A549 (cell line): ENCODE results near the gene PCDH15. TPM values are rescaled to one million over a fixed set of nuclear protein-coding genes. Genes with fewer than 3 reads are reported as not detected.

Experiments
- ATAC-seq, 2 experiments: fragments of 200-7000 bp in 1 of 2; fragments of >200 bp in 1 of 2; cut with Nextera tagmentation in 1 of 2; cut with Tn5 transposase in 1 of 2; 3 replicates each; pipeline versions ENCODE4 v1.8.0 to v1.9.1; 2018 to 2020; ENCODE audit warnings: mild to moderate bottlenecking in 1 of 2, moderate library complexity in 1 of 2
- CTCF ChIA-PET: fragments of 300-600 bp; sonication (Branson Sonifier 250); formaldehyde crosslinking; extraction: SDS; loops from one replicate; lab custom pipeline; 2021; ENCODE audit warnings: antibody characterized with exemption, inconsistent platforms; lab: Yijun Ruan, JAX
- POLR2A ChIA-PET: fragments of 350-600 bp; formaldehyde crosslinking; extraction: SDS; loops from one replicate; lab custom pipeline; 2021; ENCODE audit warnings: antibody characterized with exemption, inconsistent platforms; lab: Yijun Ruan, JAX
- DNase-seq, 2 experiments: peaks; one replicate each; pipeline versions ENCODE4 v3.0.0 to v3.0.0-alpha.2; 2011 to 2016; ENCODE audit warnings: low read depth in 1 of 2, low spot score in 1 of 2
- FAIRE-seq: peaks from 2 replicates; lab custom pipeline; 2011; peaks lifted over from hg19 to GRCh38; lab: Jason Lieb, UNC
- H3K27ac ChIP-seq, 2 experiments: fragments of >200 bp; sonication (Bioruptor Twin); formaldehyde crosslinking; 3 replicates each; pipeline ENCODE4 v1.5.1; 2016 to 2017
- H3K4me1 ChIP-seq: fragments of >200 bp; sonication (Bioruptor Twin); formaldehyde crosslinking; 3 replicates; pipeline ENCODE4 v1.6.1; 2016
- H3K4me2 ChIP-seq: fragments of >200 bp; sonication (Bioruptor Twin); formaldehyde crosslinking; 3 replicates; pipeline ENCODE4 v1.6.1; 2016
- H3K4me3 ChIP-seq: fragments of >200 bp; sonication (Bioruptor Twin); formaldehyde crosslinking; 3 replicates; pipeline ENCODE4 v1.5.1; 2016
- H3K9me3 ChIP-seq: fragments of >200 bp; sonication (Bioruptor Twin); formaldehyde crosslinking; 3 replicates; pipeline ENCODE4 v1.6.1; 2016
- BHLHE40 ChIP-seq: IDR thresholded peaks from 2 replicates; pipeline ENCODE4 v1.6.1; 2012; ENCODE audit warnings: low read depth, low read length, inconsistent platforms
- CBX8 ChIP-seq: fragments of 200-600 bp; sonication (generic); IDR thresholded peaks from 2 replicates; pipeline ENCODE4 v1.6.1; 2016
- EHMT2 ChIP-seq: fragments of 200-600 bp; sonication (generic); IDR thresholded peaks from 2 replicates; pipeline ENCODE4 v1.6.1; 2016; ENCODE audit warnings: antibody characterized with exemption, low read depth, mild to moderate bottlenecking, moderate library complexity
- ESRRA ChIP-seq: fragments of 150-350 bp; IDR thresholded peaks from 2 replicates; pipeline ENCODE4 v1.6.1; 2014; ENCODE audit warnings: mild to moderate bottlenecking, low read length, borderline replicate concordance
- FOXS1 ChIP-seq: fragments of 250-450 bp; sonication (Bioruptor Pico); IDR thresholded peaks from 2 replicates; pipeline ENCODE4 v1.5.0; 2020; ENCODE audit warnings: mild to moderate bottlenecking, moderate library complexity
- GATA3 ChIP-seq: IDR thresholded peaks from 2 replicates; pipeline ENCODE4 v1.6.1; 2012; ENCODE audit warnings: borderline replicate concordance
- HDAC2 ChIP-seq: fragments of 200-600 bp; sonication (generic); IDR thresholded peaks from 2 replicates; pipeline ENCODE4 v1.6.1; 2016
- HOXB13 ChIP-seq: fragments of 250-450 bp; sonication (Bioruptor Pico); IDR thresholded peaks from 2 replicates; pipeline ENCODE4 v1.5.0; 2020; ENCODE audit warnings: low read depth, mild to moderate bottlenecking, moderate library complexity
- HOXB5 ChIP-seq: fragments of 250-450 bp; sonication (Bioruptor Pico); IDR thresholded peaks from 2 replicates; pipeline ENCODE4 v1.5.0; 2020; ENCODE audit warnings: mild to moderate bottlenecking, moderate library complexity
- JUN ChIP-seq, 2 experiments: fragments of >200 bp; sonication (Bioruptor Twin); formaldehyde crosslinking; IDR thresholded peaks; 2 replicates in 1 of 2; 3 replicates in 1 of 2; pipeline ENCODE4 v1.6.1; 2016 to 2017
- KDM1A ChIP-seq: fragments of 200-600 bp; sonication (generic); IDR thresholded peaks from 2 replicates; pipeline ENCODE4 v1.6.1; 2016; ENCODE audit warnings: low read depth, mild to moderate bottlenecking
- MAFK ChIP-seq: fragments of 450-650 bp; IDR thresholded peaks from 2 replicates; pipeline ENCODE4 v1.6.1; 2014; ENCODE audit not compliant: partially characterized antibody
- MAZ ChIP-seq: fragments of 150-350 bp; IDR thresholded peaks from 2 replicates; pipeline ENCODE4 v1.6.1; 2014; ENCODE audit warnings: antibody characterized with exemption, low read depth, low read length, borderline replicate concordance
- NPAS2 ChIP-seq: fragments of 250-450 bp; sonication (Bioruptor Pico); IDR thresholded peaks from 2 replicates; pipeline ENCODE4 v1.8.0; 2022; ENCODE audit warnings: mild to moderate bottlenecking, moderate library complexity, borderline replicate concordance
- POLR2A ChIP-seq: IDR thresholded peaks from 2 replicates; pipeline ENCODE4 v1.6.1; 2012; ENCODE audit warnings: mild to moderate bottlenecking, low read length
- RAD21 ChIP-seq, 2 experiments: fragments of >200 bp in 1 of 2; sonication (Bioruptor Twin) in 1 of 2; formaldehyde crosslinking in 1 of 2; IDR thresholded peaks in 1 of 2; conservative IDR thresholded peaks in 1 of 2; 2 replicates in 1 of 2; 3 replicates in 1 of 2; pipeline ENCODE4 v1.6.1; 2012 to 2018; ENCODE audit warnings: inconsistent platforms in 1 of 2
- RCOR1 ChIP-seq: fragments of 150-350 bp; IDR thresholded peaks from 2 replicates; pipeline ENCODE4 v1.6.1; 2014; ENCODE audit warnings: antibody characterized with exemption, low read length, low read depth
- SREBF2 ChIP-seq: fragments of 450-650 bp; IDR thresholded peaks from 2 replicates; pipeline ENCODE4 v1.6.1; 2014; ENCODE audit warnings: mild to moderate bottlenecking, moderate library complexity
- ZFP36 ChIP-seq: fragments of 450-650 bp; IDR thresholded peaks from 2 replicates; pipeline ENCODE4 v1.6.1; 2014; ENCODE audit warnings: borderline replicate concordance; ENCODE audit not compliant: partially characterized antibody
- ZNF302 ChIP-seq: fragments of 250-450 bp; sonication (Bioruptor Pico); IDR thresholded peaks from 2 replicates; pipeline ENCODE4 v1.9.0; 2021; ENCODE audit warnings: inconsistent platforms, mild to moderate bottlenecking, moderate library complexity
- ZSCAN20 ChIP-seq: fragments of 250-450 bp; sonication (Bioruptor Pico); IDR thresholded peaks from 2 replicates; pipeline ENCODE4 v1.8.0; 2022; ENCODE audit warnings: mild to moderate bottlenecking, moderate library complexity
- WGBS: methylation state at CpG from one replicate; pipeline ENCODE4 v1.1.6; 2017; ENCODE audit errors: missing lambda C conversion rate; 5-methylcytosine and 5-hydroxymethylcytosine counted together
- polyA plus RNA-seq, 4 experiments: library from polyadenylated mRNA; depleted of rRNA in 3 of 4; stranded (reverse); fragments of >200 nt; fragmentation: RNase III in 1 of 4; extraction: RNeasy Plus Mini Kit Qiagen cat#74134 plus additional on column Dnase treatment in 1 of 4; gene quantifications; 2 replicates in 3 of 4; 3 replicates in 1 of 4; pipeline ENCODE4 v1.2.3, GENCODE V29; 2011 to 2017
- TF ChIP-seq, protein P1 (sequence below): fragments of 450-650 bp; IDR thresholded peaks from 2 replicates; pipeline ENCODE4 v1.6.1; 2014; ENCODE audit warnings: antibody characterized with exemption
- TF ChIP-seq, protein P2 (sequence below): fragments of 200-600 bp; sonication (generic); IDR thresholded peaks from 2 replicates; pipeline ENCODE4 v1.6.1; 2016; ENCODE audit warnings: antibody characterized with exemption, mild to moderate bottlenecking, moderate library complexity
- TF ChIP-seq, protein P3 (sequence below): fragments of 150-350 bp; IDR thresholded peaks from 2 replicates; pipeline ENCODE4 v1.6.1; 2014; ENCODE audit warnings: low read depth, mild to moderate bottlenecking, low read length
- TF ChIP-seq, protein P4 (sequence below): fragments of >200 bp; sonication (Bioruptor Twin); formaldehyde crosslinking; IDR thresholded peaks from 3 replicates; pipeline ENCODE4 v1.6.1; 2016
- TF ChIP-seq, protein P5 (sequence below): IDR thresholded peaks from 2 replicates; pipeline ENCODE4 v1.6.1; 2012; ENCODE audit warnings: low read depth, borderline replicate concordance
- TF ChIP-seq, protein P6 (sequence below): fragments of 250-450 bp; sonication (Bioruptor Pico); IDR thresholded peaks from 2 replicates; pipeline ENCODE4 v1.5.0; 2020; ENCODE audit warnings: low read depth, mild to moderate bottlenecking, moderate library complexity

Gene PCDH15
- polyA plus RNA-seq, 2 of the 4 experiments (the other 2 are of a cell fraction) = 0.03 TPM; not detected in 1

DNA sequence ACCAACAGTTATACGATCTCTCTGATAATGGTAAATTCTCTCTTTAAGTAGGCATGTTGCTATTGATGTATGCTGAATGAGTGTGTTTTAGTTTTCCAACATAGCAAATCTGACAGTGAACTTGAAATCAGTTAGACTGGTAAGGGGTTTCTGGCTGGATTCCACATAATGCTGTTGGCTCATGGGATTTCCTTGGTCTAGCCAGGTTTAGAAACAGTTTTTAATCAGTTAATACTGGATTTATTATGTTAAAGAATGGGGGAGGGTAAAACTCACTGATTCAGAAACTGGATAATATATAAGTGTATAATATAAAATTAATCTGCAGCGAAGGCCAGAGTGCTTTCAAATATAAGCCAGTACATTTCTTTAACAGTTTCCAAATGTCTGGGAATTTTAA is 55.6 kb downstream of the PCDH15 start:
- ChIA-PET POLR2A (no interaction called here), CTCF (no interaction called here)
- TF ChIP-seq HOXB5 (no peak), SREBF2 (no peak), POLR2A (no peak), HOXB13 (CRISPR knock-in tag) (no peak), ZFP36 (no peak), BHLHE40 (no peak), MAFK (no peak), JUN (IDR thresholded peaks at IDR 0.05) (no peak), CBX8 (no peak)
- TF ChIP-seq, protein P1, sequence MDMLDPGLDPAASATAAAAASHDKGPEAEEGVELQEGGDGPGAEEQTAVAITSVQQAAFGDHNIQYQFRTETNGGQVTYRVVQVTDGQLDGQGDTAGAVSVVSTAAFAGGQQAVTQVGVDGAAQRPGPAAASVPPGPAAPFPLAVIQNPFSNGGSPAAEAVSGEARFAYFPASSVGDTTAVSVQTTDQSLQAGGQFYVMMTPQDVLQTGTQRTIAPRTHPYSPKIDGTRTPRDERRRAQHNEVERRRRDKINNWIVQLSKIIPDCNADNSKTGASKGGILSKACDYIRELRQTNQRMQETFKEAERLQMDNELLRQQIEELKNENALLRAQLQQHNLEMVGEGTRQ = no peak
- TF ChIP-seq, protein P2, sequence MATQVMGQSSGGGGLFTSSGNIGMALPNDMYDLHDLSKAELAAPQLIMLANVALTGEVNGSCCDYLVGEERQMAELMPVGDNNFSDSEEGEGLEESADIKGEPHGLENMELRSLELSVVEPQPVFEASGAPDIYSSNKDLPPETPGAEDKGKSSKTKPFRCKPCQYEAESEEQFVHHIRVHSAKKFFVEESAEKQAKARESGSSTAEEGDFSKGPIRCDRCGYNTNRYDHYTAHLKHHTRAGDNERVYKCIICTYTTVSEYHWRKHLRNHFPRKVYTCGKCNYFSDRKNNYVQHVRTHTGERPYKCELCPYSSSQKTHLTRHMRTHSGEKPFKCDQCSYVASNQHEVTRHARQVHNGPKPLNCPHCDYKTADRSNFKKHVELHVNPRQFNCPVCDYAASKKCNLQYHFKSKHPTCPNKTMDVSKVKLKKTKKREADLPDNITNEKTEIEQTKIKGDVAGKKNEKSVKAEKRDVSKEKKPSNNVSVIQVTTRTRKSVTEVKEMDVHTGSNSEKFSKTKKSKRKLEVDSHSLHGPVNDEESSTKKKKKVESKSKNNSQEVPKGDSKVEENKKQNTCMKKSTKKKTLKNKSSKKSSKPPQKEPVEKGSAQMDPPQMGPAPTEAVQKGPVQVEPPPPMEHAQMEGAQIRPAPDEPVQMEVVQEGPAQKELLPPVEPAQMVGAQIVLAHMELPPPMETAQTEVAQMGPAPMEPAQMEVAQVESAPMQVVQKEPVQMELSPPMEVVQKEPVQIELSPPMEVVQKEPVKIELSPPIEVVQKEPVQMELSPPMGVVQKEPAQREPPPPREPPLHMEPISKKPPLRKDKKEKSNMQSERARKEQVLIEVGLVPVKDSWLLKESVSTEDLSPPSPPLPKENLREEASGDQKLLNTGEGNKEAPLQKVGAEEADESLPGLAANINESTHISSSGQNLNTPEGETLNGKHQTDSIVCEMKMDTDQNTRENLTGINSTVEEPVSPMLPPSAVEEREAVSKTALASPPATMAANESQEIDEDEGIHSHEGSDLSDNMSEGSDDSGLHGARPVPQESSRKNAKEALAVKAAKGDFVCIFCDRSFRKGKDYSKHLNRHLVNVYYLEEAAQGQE = no peak
- Histone ChIP-seq H3K4me2 (no peak overlapping the region), H3K27ac (no peak overlapping the region), H3K4me1 (no peaks in the 10 kb centered on the region), H3K4me3 (no peak overlapping the region), H3K9me3 (no peaks in the 10 kb centered on the region)
- 8% methylated on average over 2 of the region's 2 CpGs for WGBS
- DNase-seq (no peak), ATAC-seq (no peak), FAIRE-seq (no peak)

DNA sequence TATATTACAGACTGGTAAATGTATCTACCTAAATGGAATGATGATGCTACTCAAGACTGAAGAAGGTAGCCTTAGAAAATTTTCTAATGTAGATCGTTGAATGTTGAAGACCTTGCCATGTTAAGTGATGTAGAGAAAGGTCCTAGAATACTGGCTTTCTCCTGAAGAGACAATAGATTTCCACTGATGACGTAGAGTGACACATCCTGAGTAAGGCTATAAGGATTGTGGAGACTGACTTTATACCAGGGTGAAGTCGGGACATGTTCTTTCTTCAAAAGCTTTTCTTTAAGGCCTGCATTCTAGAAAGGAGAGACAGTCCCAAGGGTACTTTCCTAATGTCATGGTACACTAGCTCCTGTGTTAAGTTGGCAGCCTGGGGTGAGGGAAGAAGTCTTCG is 58.6 kb downstream of the PCDH15 start:
- ChIA-PET POLR2A (no interaction called here), CTCF (no interaction called here)
- Histone ChIP-seq H3K27ac (no peak overlapping the region), H3K4me2 (no peak overlapping the region), H3K9me3 (no peaks in the 10 kb centered on the region), H3K4me3 (no peak overlapping the region), H3K4me1 (no peaks in the 10 kb centered on the region)
- FAIRE-seq = no peak
- 7% methylated on average over 4 of the region's 4 CpGs for WGBS
- TF ChIP-seq ZSCAN20 (CRISPR knock-in tag) = no peak
- no peak for TF ChIP-seq RAD21 (conservative IDR thresholded peaks at IDR 0.05 in 1 of 2, IDR thresholded peaks at IDR 0.05 in 1 of 2)
- TF ChIP-seq ZNF302 (CRISPR knock-in tag) = no peak
- no peak for TF ChIP-seq FOXS1 (CRISPR knock-in tag)
- no peak for TF ChIP-seq RCOR1
- no peak for TF ChIP-seq MAZ
- TF ChIP-seq, protein P3, sequence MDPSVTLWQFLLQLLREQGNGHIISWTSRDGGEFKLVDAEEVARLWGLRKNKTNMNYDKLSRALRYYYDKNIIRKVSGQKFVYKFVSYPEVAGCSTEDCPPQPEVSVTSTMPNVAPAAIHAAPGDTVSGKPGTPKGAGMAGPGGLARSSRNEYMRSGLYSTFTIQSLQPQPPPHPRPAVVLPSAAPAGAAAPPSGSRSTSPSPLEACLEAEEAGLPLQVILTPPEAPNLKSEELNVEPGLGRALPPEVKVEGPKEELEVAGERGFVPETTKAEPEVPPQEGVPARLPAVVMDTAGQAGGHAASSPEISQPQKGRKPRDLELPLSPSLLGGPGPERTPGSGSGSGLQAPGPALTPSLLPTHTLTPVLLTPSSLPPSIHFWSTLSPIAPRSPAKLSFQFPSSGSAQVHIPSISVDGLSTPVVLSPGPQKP = no peak
- TF ChIP-seq KDM1A = no peak
- TF ChIP-seq, protein P4, sequence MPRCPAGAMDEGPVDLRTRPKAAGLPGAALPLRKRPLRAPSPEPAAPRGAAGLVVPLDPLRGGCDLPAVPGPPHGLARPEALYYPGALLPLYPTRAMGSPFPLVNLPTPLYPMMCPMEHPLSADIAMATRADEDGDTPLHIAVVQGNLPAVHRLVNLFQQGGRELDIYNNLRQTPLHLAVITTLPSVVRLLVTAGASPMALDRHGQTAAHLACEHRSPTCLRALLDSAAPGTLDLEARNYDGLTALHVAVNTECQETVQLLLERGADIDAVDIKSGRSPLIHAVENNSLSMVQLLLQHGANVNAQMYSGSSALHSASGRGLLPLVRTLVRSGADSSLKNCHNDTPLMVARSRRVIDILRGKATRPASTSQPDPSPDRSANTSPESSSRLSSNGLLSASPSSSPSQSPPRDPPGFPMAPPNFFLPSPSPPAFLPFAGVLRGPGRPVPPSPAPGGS = no peak
- no peak for TF ChIP-seq ESRRA
- TF ChIP-seq, protein P5, sequence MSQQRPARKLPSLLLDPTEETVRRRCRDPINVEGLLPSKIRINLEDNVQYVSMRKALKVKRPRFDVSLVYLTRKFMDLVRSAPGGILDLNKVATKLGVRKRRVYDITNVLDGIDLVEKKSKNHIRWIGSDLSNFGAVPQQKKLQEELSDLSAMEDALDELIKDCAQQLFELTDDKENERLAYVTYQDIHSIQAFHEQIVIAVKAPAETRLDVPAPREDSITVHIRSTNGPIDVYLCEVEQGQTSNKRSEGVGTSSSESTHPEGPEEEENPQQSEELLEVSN = no peak
- no peak for TF ChIP-seq HDAC2
- TF ChIP-seq, protein P6, sequence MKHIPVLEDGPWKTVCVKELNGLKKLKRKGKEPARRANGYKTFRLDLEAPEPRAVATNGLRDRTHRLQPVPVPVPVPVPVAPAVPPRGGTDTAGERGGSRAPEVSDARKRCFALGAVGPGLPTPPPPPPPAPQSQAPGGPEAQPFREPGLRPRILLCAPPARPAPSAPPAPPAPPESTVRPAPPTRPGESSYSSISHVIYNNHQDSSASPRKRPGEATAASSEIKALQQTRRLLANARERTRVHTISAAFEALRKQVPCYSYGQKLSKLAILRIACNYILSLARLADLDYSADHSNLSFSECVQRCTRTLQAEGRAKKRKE (CRISPR knock-in tag) = no peak
- no peak for TF ChIP-seq EHMT2
- TF ChIP-seq GATA3 = no peak
- TF ChIP-seq NPAS2 (CRISPR knock-in tag) = no peak
- no peak for DNase-seq
- no peak for ATAC-seq
